Heart left ventricle (tissue), 16 donors: ENCODE data around the gene RBKS. TPM values are rescaled to one million over a fixed set of nuclear protein-coding genes. Genes with fewer than 3 reads are reported as not detected.
A peak's percentile ranks its signal among the peaks of the same experiment; 100 is the strongest.

ENCODE experiments used
- ATAC-seq, 4 donors: fragments of 200-7000 bp; cut with Tn5 transposase; one replicate each; pipeline ENCODE4 v1.9.1; 2020 to 2022; ENCODE audit warnings: moderate library complexity in 4 of 4, mild to moderate bottlenecking in 3 of 4, moderate number of reproducible peaks in 1 of 4
- DNase-seq, 5 donors: peaks; one replicate each; pipeline ENCODE4 v3.0.0-alpha.2; 2020
- H3K27ac ChIP-seq, 12 donors: fragments of 200-600 bp; sonication (generic) in 4 of 12; one replicate each; pipeline versions ENCODE4 v1.5.0 to v1.8.0; 2016 to 2022; ENCODE audit warnings: mild to moderate bottlenecking in 2 of 12
- H3K27me3 ChIP-seq, 9 donors: fragments of 200-600 bp; sonication (generic) in 2 of 9; one replicate each; pipeline versions ENCODE4 v1.5.1 to v1.8.0; 2016 to 2022; ENCODE audit warnings: mild to moderate bottlenecking in 3 of 9
- H3K36me3 ChIP-seq, 9 donors: fragments of 200-600 bp; sonication (generic) in 2 of 9; one replicate each; pipeline versions ENCODE4 v1.5.0 to v1.8.0; 2018 to 2022; ENCODE audit warnings: mild to moderate bottlenecking in 2 of 9
- H3K4me1 ChIP-seq, 12 donors: fragments of 200-600 bp; sonication (generic) in 4 of 12; one replicate each; pipeline versions ENCODE4 v1.5.0 to v1.8.0; 2016 to 2022; ENCODE audit warnings: mild to moderate bottlenecking in 3 of 12
- H3K4me3 ChIP-seq, 12 donors: fragments of 200-600 bp; sonication (generic) in 4 of 12; one replicate each; pipeline versions ENCODE4 v1.5.0 to v1.8.0; 2017 to 2022; ENCODE audit warnings: mild to moderate bottlenecking in 9 of 12, moderate library complexity in 4 of 12
- H3K9me3 ChIP-seq, 12 donors: fragments of 200-600 bp; sonication (generic) in 4 of 12; one replicate each; pipeline versions ENCODE4 v1.5.0 to v1.8.0; 2016 to 2022; ENCODE audit warnings: mild to moderate bottlenecking in 1 of 12
- CTCF ChIP-seq, 12 donors: fragments of 200-600 bp; sonication (generic) in 4 of 12; IDR thresholded peaks; one replicate each; pipeline versions ENCODE4 v1.5.0 to v1.8.0; 2018 to 2022; ENCODE audit warnings: antibody characterized with exemption in 12 of 12, mild to moderate bottlenecking in 5 of 12
- POLR2A ChIP-seq, 2 donors: fragments of 450-650 bp; IDR thresholded peaks; one replicate each; pipeline ENCODE4 v1.6.1; 2017; ENCODE audit warnings: antibody characterized with exemption in 2 of 2, mild to moderate bottlenecking in 2 of 2, moderate library complexity in 2 of 2
- WGBS, 4 donors: extraction: QIAGEN DNeasy Blood & Tissue Kit in 2 of 4; methylation state at CpG; one replicate each; pipeline versions ENCODE4 v1.1.5 to v1.1.7; 2013 to 2018; 5-methylcytosine and 5-hydroxymethylcytosine counted together
- intact Hi-C, 10 donors: fragments of 100-400 bp; cut with DNase I; formaldehyde crosslinking; loops; one replicate each; pipeline versions ENCODE4 v1.11.1 to v1.14.2; 2022
- polyA plus RNA-seq, 2 donors: library from polyadenylated mRNA; stranded (reverse); fragments of 200-250 nt; gene quantifications; one replicate each; pipeline ENCODE4 v1.2.3, GENCODE V29; 2013
- total RNA-seq, 9 donors: library from RNA; depleted of rRNA in 2 of 9; stranded (reverse); fragments of >200 nt in 2 of 9; fragmentation: NEBNext Ultra II Directional in 3 of 9; extraction: Animal tissue kit (Norgen Biotek cat#: 25700) in 3 of 9; gene quantifications; one replicate each; pipeline versions ENCODE4 v1.1.0 to v1.2.4, GENCODE V29; 2016 to 2023
- donor health status: ischemic (EF 13 %, LVEDD 7.1; RV severe dilation, severe dysfunction).
- donor health status: healthy with polysubstance abuse.
- donor health status: DM: no; HTN: yes; CAD: no.
- donor health status: DM: no; HTN: no; CAD: no.
- donor health status: ischemic (EF 25% LVEDD 6.9; RV normal size, moderate dysfunction).
- donor health status: ischemic (EF 25% LVEDD 5.7; RV mildly dilated, moderate dysfunction).
- donor health status: healthy.
- donor health status: DM: yes; HTN: yes; CAD: no.
- donor health status: ischemic (EF 35%, LVEDD 5.7; RV mildly dilated, moderate dysfunction).
- donor health status: nonischemic (EF 11% LVEDD 7.7; RV severe dilation, severe dysfunction).
- donor health status: DM: yes; HTN: yes; CAD: no.
- donor health status: PGD.
- donor health status: ischemic (EF 29% LVEDD 5.4; RV normal size, mild dysfunction).
- donor health status: nonischemic (EF 23%, LVEDD 6.1; RV moderate dilation, normal function).

Gene RBKS
- total and polyA plus RNA-seq, 11 donors = 1.3 to 6.0 (median 4.0) TPM

GRCh38 chr2:27915191-27915590, 25.0 kb upstream of the RBKS start:
- TF ChIP-seq POLR2A (IDR thresholded peaks at IDR 0.05) = no peak
- TF ChIP-seq CTCF (IDR thresholded peaks at IDR 0.05) = no peak
- Histone ChIP-seq H3K27ac (peak overlapping the region in 8 of 12 donors; percentile 11 to 78 (median 29)), H3K9me3 (no peaks in the 10 kb centered on the region), H3K4me3 (no peak overlapping the region), H3K4me1 (peaks cover 3 to 41% (median 28%) of the 10 kb centered on the region in 12 donors), H3K36me3 (no peaks in the 10 kb centered on the region), H3K27me3 (no peaks in the 10 kb centered on the region)
- ATAC-seq (peak; percentile 41 to 67 (median 52)), DNase-seq (no peak)
- intact Hi-C loops = no loop called here
- WGBS, 4 donors = 39 to 50% (median 44%) methylated on average over 5 of the region's 5 CpGs

GRCh38 chr2:27914805-27915175, 24.6 kb upstream of the RBKS start:
- Histone ChIP-seq H3K4me3 (no peak overlapping the region), H3K27me3 (no peaks in the 10 kb centered on the region), H3K9me3 (no peaks in the 10 kb centered on the region), H3K27ac (peak overlapping the region in 8 of 12 donors; percentile 11 to 78 (median 29)), H3K4me1 (peaks cover 3 to 38% (median 26%) of the 10 kb centered on the region in 12 donors), H3K36me3 (no peaks in the 10 kb centered on the region)
- intact Hi-C loops = no loop called here
- ATAC-seq = peak in 1 of 4 donors; percentile 13
- no peak for TF ChIP-seq POLR2A (IDR thresholded peaks at IDR 0.05)
- TF ChIP-seq CTCF (IDR thresholded peaks at IDR 0.05) = no peak
- DNase-seq = no peak

GRCh38 chr2:27914041-27914804, 24.0 kb upstream of the RBKS start:
- 79 to 86% (median 85%) methylated on average over 2 of the region's 2 CpGs for WGBS, 4 donors
- H3K27me3 ChIP-seq = no peaks in the 10 kb centered on the region
- H3K9me3 ChIP-seq = no peaks in the 10 kb centered on the region
- H3K36me3 ChIP-seq = no peaks in the 10 kb centered on the region
- H3K4me3 ChIP-seq = no peak overlapping the region
- H3K4me1 ChIP-seq = peaks cover 3 to 40% (median 25%) of the 10 kb centered on the region in 12 donors
- DNase-seq (no peak), ATAC-seq (peak in 3 of 4 donors; percentile 54 to 67 (median 61))
- TF ChIP-seq CTCF (IDR thresholded peaks at IDR 0.05) (no peak), POLR2A (IDR thresholded peaks at IDR 0.05) (no peak)
- peak overlapping the region in 7 of 12 donors; percentile 15 to 78 (median 32) for H3K27ac ChIP-seq
- intact Hi-C loops = no loop called here

- 88 to 99% (median 97%) methylated on average over 2 of the region's 2 CpGs for WGBS, 4 donors
- H3K4me3 ChIP-seq = no peak overlapping the region
- H3K9me3 ChIP-seq = no peaks in the 10 kb centered on the region
- intact Hi-C loops = no loop called here
- ATAC-seq (no peak), DNase-seq (no peak)
- H3K36me3 ChIP-seq = no peaks in the 10 kb centered on the region
- TF ChIP-seq CTCF (IDR thresholded peaks at IDR 0.05) = no peak
- H3K4me1 ChIP-seq = peaks cover 3 to 44% (median 27%) of the 10 kb centered on the region in 12 donors
- H3K27ac ChIP-seq = no peak overlapping the region
- H3K27me3 ChIP-seq = no peaks in the 10 kb centered on the region
These were observed 22.3 kb upstream of the RBKS start for GRCh38 chr2:27912512-27912911.
